Right lobe of liver (tissue), 6 donors: ENCODE data around the gene LIN54. TPM values are rescaled to one million over a fixed set of nuclear protein-coding genes. Genes with fewer than 3 reads are reported as not detected.
"Not testable (repeated sequence)": the region's sequence is repeated elsewhere in the genome, so short reads cannot be mapped to it uniquely, and the experiment has no call there.

Experiments used
- ATAC-seq, 4 donors: fragments of 200-7000 bp; cut with Tn5 transposase; one replicate each; pipeline ENCODE4 v1.9.1; 2020; ENCODE audit warnings: mild to moderate bottlenecking in 4 of 4, moderate library complexity in 4 of 4
- DNase-seq, 3 donors: peaks; one replicate each; pipeline ENCODE4 v3.0.0-alpha.2; 2020
- H3K27ac ChIP-seq, 3 donors: fragments of 200-600 bp; one replicate each; pipeline ENCODE4 v1.8.0; 2022
- H3K27me3 ChIP-seq, 2 donors: fragments of 200-600 bp; one replicate each; pipeline ENCODE4 v1.8.0; 2022
- H3K36me3 ChIP-seq, 4 donors: fragments of 200-600 bp; sonication (generic) in 1 of 4; one replicate each; pipeline versions ENCODE4 v1.5.1 to v1.8.0; 2017 to 2022; ENCODE audit warnings: control low read depth in 1 of 4
- H3K4me1 ChIP-seq, 4 donors: fragments of 200-600 bp; sonication (generic) in 1 of 4; one replicate each; pipeline versions ENCODE4 v1.5.1 to v1.8.0; 2017 to 2022; ENCODE audit warnings: control low read depth in 1 of 4
- H3K4me3 ChIP-seq, 3 donors: fragments of 200-600 bp; one replicate each; pipeline ENCODE4 v1.8.0; 2022
- H3K9me3 ChIP-seq, 4 donors: fragments of 200-600 bp; sonication (generic) in 1 of 4; one replicate each; pipeline versions ENCODE4 v1.5.1 to v1.8.0; 2017 to 2022; ENCODE audit warnings: control low read depth in 1 of 4
- POLR2A ChIP-seq: fragments of 450-650 bp; IDR thresholded peaks from one replicate; pipeline ENCODE4 v1.6.1; 2017; ENCODE audit warnings: antibody characterized with exemption, mild to moderate bottlenecking
- WGBS: methylation state at CpG from one replicate; pipeline ENCODE4 v1.1.6; 2018; ENCODE audit warnings: low coverage, low lambda C conversion rate; ENCODE audit not compliant: insufficient coverage; ENCODE audit errors: missing lambda C conversion rate; 5-methylcytosine and 5-hydroxymethylcytosine counted together
- intact Hi-C, 2 donors: fragments of 100-400 bp; cut with DNase I; formaldehyde crosslinking; loops; one replicate each; pipeline versions ENCODE4 v1.11.2 to v1.14.1; 2022
- total RNA-seq, 6 experiments: library from RNA; depleted of rRNA in 2 of 6; stranded (reverse); fragments of >200 nt in 2 of 6; fragmentation: NEBNext Ultra II Directional in 3 of 6; extraction: Animal tissue kit (Norgen Biotek cat#: 25700) in 3 of 6; gene quantifications; one replicate each; pipeline versions ENCODE4 v1.1.0 to v1.2.4, GENCODE V29; 2016 to 2023
- TF ChIP-seq, protein P1 (sequence below), 4 donors: fragments of 200-600 bp in 3 of 4; fragments of 450-650 bp in 1 of 4; IDR thresholded peaks; one replicate each; pipeline versions ENCODE4 v1.5.1 to v1.8.0; 2016 to 2022; ENCODE audit warnings: antibody characterized with exemption in 4 of 4, mild to moderate bottlenecking in 2 of 4
- donor health status: DM: no; HTN: yes; CAD: no.
- donor health status: DM: no; HTN: no; CAD: no.
- donor health status: DM: no; HTN: no; CAD: no.
- donor health status: DM: no; HTN: yes; CAD: no.
- donor health status: DM: no; HTN: yes; CAD: no.

The LIN54 gene
- total RNA-seq, 6 experiments from 2014 or later = 5.4 to 8.1 (median 6.0) TPM

DNA sequence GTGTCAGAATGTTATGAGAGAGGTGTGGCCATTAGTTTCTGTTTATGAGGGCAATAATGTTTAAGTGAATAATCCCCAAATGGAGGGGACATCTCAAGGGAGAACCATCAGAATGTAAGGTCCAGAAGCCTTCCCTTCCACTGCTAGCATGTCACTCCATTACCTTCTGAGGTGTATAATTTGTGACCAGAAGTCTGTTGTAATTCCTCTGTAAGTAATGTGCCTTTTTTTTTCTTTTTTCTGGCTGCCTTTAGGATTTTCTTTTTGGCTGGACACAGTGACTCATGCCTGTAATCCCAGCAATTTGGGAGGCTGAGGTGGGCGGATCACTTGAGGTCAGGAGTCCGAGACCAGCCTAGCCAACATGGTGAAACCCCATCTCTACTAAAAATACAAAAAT is 13.6 kb upstream of the LIN54 start:
- ATAC-seq (no peak), DNase-seq (no peak)
- Histone ChIP-seq H3K4me3 (no peak overlapping the region), H3K27ac (no peak overlapping the region), H3K9me3 (no peaks in the 10 kb centered on the region), H3K4me1 (no peaks in the 10 kb centered on the region), H3K36me3 (no peaks in the 10 kb centered on the region), H3K27me3 (no peaks in the 10 kb centered on the region)
- WGBS = 50% methylated on average over 1 of the region's 2 CpGs
- intact Hi-C loops = no loop called here
- no peak for TF ChIP-seq POLR2A
- TF ChIP-seq, protein P1, sequence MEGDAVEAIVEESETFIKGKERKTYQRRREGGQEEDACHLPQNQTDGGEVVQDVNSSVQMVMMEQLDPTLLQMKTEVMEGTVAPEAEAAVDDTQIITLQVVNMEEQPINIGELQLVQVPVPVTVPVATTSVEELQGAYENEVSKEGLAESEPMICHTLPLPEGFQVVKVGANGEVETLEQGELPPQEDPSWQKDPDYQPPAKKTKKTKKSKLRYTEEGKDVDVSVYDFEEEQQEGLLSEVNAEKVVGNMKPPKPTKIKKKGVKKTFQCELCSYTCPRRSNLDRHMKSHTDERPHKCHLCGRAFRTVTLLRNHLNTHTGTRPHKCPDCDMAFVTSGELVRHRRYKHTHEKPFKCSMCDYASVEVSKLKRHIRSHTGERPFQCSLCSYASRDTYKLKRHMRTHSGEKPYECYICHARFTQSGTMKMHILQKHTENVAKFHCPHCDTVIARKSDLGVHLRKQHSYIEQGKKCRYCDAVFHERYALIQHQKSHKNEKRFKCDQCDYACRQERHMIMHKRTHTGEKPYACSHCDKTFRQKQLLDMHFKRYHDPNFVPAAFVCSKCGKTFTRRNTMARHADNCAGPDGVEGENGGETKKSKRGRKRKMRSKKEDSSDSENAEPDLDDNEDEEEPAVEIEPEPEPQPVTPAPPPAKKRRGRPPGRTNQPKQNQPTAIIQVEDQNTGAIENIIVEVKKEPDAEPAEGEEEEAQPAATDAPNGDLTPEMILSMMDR (IDR thresholded peaks at IDR 0.05) = no peak

DNA sequence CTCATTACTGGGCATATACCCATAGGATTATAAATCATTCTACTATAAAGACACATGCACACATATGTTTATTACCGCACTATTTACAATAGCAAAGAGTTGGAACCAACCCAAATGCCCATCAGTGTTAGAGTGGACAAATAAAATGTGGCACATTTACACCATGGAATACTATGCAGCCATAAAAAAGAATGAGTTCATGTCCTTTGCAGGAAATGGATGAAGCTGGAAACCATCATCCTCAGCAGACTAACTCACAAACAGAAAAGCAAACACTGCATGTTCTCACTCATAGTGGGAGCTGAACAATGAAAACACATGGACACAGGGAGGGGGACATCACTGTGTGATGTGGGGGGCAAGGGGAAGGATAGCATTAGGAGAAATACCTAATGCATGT is 13.0 kb upstream of the LIN54 start:
- DNase-seq, intact Hi-C loops, H3K9me3 ChIP-seq, ATAC-seq, H3K27ac ChIP-seq, H3K4me3 ChIP-seq, H3K27me3 ChIP-seq, H3K36me3 ChIP-seq, H3K4me1 ChIP-seq: not testable (repeated sequence)
- 71% methylated on average over 1 of the region's 1 CpG for WGBS

DNA sequence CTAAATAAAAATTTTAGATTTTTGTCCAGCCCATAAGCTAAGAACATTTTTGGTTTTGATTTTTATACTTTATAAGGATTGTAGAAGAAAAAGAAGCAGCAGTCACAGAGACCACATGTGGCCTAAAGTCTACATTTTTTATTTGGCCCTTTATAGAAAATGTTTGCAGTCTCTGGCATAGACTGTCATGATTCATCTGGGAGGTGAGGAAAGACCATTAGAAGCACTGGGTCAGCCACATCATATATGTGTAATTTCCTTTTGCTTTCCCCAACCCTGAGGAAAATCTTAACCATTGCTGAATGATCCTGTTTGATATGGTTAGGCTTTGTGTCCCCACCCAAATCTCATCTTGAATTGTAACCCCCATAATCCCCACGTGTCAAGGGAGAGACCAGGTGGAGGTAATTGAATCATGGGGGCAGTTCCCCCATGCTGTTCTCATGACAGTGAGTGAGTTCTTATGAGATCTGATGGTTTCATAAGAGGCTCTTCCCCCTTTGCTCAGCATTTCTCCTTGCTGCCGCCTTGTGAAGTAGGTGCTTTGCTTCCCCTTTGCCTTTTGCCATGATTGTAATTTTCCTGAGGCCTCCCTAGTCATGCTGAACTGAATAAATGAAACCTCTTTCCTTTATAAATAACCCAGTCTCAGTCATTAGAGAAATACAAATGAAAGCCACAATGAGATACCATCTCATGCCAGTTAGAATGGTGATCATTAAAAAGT is 12.3 kb upstream of the LIN54 start:
- Histone ChIP-seq H3K27me3 (no peaks in the 10 kb centered on the region), H3K9me3 (no peaks in the 10 kb centered on the region), H3K27ac (no peak overlapping the region), H3K4me1 (no peaks in the 10 kb centered on the region), H3K36me3 (no peaks in the 10 kb centered on the region), H3K4me3 (no peak overlapping the region)
- ATAC-seq = peak in 2 of 4 donors; percentile 29 to 34
- intact Hi-C loops = no loop called here
- no peak for DNase-seq
- WGBS = 65% methylated on average over 2 of the region's 2 CpGs
- no peak for TF ChIP-seq POLR2A

DNA sequence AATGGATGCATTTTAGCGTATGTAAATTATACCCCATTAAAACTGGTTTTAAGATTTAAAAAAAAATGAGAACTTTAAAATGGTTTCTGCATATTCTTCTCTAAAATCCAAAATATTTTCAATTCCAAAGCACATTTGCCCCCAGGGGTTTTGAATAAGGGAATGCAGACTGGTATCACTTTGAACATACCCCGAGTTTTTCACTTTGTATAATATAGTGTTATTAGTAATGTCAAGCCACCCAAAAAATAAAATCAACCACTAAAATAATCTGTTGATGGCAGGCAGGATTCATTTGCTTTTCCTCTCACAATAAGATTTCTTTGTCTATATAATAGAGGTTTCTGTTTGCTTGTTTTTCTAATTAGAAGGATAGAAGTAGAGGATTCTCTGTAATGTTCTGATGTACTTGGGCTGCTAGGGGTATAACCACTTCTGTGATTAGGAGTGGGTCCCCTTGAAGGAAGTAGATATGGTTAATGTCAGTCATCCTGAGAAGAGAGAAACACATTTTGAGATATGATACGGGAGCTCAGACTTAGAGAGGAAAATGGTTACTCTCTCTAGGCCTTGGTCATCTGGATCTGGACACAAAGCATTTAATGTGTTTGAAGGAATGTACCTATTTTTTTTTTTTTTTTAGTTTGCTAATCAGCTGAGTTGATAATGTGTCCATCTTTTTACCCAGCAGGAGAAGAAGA is 9.3 kb upstream of the LIN54 start:
- no peak for DNase-seq
- Histone ChIP-seq H3K4me3 (no peak overlapping the region), H3K9me3 (no peaks in the 10 kb centered on the region), H3K27ac (no peak overlapping the region), H3K27me3 (no peaks in the 10 kb centered on the region), H3K4me1 (no peaks in the 10 kb centered on the region), H3K36me3 (no peaks in the 10 kb centered on the region)
- intact Hi-C loops = no loop called here
- no peak for TF ChIP-seq POLR2A
- TF ChIP-seq, protein P1 (IDR thresholded peaks at IDR 0.05) = no peak
- WGBS = 65% methylated on average over 3 of the region's 3 CpGs
- ATAC-seq = no peak

DNA sequence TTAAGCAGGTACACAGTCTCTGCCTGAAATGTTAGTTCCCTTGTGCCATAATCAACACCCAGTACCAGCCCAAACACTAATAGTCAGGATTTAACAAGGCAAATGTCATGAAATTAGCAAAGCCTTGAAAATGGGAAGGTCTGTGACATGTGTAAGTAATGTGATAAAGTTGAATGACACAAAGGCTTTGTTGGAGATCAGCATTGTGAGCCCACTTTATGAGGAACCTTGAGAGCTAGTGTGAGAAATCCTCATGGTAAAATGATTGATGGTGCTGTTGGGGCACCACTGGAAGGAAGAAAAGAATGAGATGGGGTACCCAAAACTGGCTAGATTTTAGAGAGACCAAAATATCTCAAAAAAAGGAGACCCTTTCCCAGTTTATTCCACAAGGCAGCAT is 3.3 kb upstream of the LIN54 start:
- peaks cover 0 to 23% (median 10%) of the 10 kb centered on the region in 4 donors for H3K4me1 ChIP-seq
- H3K4me3 ChIP-seq = peak overlapping the region in 2 of 3 donors; percentile 70 to 85
- no peak for ATAC-seq
- intact Hi-C loops = no loop called here
- H3K36me3 ChIP-seq = no peaks in the 10 kb centered on the region
- H3K27me3 ChIP-seq = no peaks in the 10 kb centered on the region
- peak overlapping the region in 2 of 3 donors; percentile 52 to 63 for H3K27ac ChIP-seq
- no peak for TF ChIP-seq POLR2A
- TF ChIP-seq, protein P1 (IDR thresholded peaks at IDR 0.05) = no peak
- no peak for DNase-seq
- no peaks in the 10 kb centered on the region for H3K9me3 ChIP-seq
